Stimulated activated CD8-positive, alpha-beta memory T cell treated with anti-CD3 and anti-CD28 coated beads, Interleukin-4, amount 100 ng/mL, for 4 hours (primary cell): Measurements from ENCODE around the gene SPATA16.

Source experiments
- DNase-seq, 2 donors: peaks; one replicate each; pipeline ENCODE4 v3.0.0-alpha.2; 2020; ENCODE audit warnings: low read depth in 2 of 2, low spot score in 1 of 2

Gene SPATA16

DNA sequence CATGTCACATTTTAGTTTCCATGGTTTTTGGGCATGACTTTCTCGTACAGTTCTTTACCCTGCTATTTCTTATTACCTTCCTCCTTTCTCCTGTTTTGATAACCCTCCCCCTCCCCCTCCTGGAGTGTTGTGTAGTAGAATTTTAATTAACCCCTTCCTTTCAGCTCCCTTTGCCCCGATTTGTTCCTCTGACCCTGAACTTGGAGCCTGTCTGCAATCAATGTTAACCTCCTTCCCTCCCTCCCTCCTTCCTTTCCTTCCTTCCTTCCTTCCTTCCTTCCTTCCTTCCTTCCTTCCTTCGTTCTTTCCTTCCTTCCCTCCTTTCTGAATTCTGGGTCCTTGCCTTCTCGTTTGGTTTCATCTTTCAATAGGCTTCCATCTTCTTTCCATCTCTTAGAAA, 300.1 kb downstream of the SPATA16 start:
- DNase-seq = no peak

DNA sequence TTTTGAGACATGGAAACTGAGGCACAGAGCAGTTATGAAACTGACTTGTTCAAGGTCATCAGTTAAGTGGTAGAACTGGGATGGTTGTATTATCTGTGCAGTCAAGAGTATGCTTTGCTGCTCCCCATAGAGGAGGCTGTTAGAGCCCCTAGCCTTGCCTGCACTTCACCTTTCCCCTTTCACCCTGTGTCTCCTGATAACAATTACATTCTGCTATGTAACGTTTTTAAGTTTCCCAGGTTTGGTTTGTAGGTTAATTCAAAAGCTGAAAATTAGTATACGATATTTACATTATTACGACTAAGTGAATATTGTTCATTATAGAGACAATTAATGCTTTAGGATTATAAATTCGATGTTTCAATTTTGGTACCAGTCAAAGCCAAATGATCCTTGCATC, 300.6 kb downstream of the SPATA16 start:
- DNase-seq = no peak

DNA sequence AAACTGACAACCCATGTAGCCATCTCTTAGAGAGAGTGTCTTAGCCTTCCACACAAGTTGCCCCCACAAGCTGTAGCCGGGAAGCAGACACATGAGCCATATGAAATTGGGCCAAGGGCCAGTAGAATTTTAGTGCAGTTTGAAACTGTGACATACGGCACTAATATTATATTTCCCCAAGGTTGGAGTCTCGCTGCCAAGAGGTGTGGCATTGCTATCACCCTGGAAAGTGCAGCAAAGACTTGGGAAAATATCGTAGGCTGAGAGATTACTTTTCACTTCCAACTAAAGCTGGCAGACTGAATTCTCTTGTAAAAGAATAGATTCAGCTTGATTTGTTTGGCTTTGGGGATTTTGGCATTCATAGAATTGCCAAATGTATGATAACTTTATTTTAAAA, 301.4 kb downstream of the SPATA16 start:
- DNase-seq = no peak
